ENCODE measurements around the gene PRDX3. TPM values are rescaled to one million over a fixed set of nuclear protein-coding genes. Genes with fewer than 3 reads are reported as not detected.

PRDX3 gene
- total and polyA plus RNA-seq, 4 donors = 84.1 to 155 (median 109) TPM

DNA sequence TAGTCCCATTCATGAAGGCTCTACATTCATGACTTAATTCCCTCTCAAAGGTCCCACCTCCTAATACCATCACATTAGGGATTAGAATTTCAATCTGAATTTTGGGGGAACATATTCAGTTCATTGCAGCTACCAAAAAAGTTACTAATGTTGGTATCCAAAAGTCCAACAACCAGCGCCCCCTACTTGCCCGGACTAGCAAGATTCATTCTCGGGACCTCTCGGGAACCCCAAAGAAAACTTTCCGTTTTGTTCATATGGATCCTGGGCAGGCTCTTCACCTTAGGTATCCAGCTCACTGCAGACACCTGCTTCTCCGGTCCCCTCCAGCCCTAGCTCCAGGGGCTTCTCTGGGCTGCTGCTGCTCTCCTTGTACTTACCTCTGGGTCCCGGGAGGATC lies 19.8 kb upstream of the PRDX3 start:
- 42 to 55% methylated on average over 7 of the region's 7 CpGs for WGBS, 2 donors
- TF ChIP-seq CTCF (IDR thresholded peaks at IDR 0.05; ENCODE audit: control extremely low read depth, extremely low read depth) = no peak
- Histone ChIP-seq H3K9me3 (ENCODE audit: control insufficient read depth in 4 of 4, insufficient read depth in 3 of 4, low read length in 3 of 4) (no peaks in the 10 kb centered on the region), H3K4me3 (no peak overlapping the region), H3K9ac (ENCODE audit: insufficient read depth in 1 of 2, low read length in 2 of 2) (no peak overlapping the region), H3K27me3 (ENCODE audit: control insufficient read depth in 3 of 3, insufficient read depth in 3 of 3, low read length in 2 of 3) (peaks cover 0 to 4% (median 3%) of the 10 kb centered on the region in 3 donors), H3K4me1 (ENCODE audit: control insufficient read depth in 5 of 5, insufficient read depth in 5 of 5, low read length in 5 of 5) (peaks cover 0 to 4% (median 0%) of the 10 kb centered on the region in 5 donors), H3K27ac (ENCODE audit: low read depth in 1 of 2, low read length in 1 of 2) (no peak overlapping the region), H3K36me3 (ENCODE audit: control insufficient read depth in 4 of 4, insufficient read depth in 4 of 4, low read length in 4 of 4) (no peaks in the 10 kb centered on the region)
- no peak for ATAC-seq (ENCODE audit: insufficient read depth, low FRiP score)
- no peak for DNase-seq

DNA sequence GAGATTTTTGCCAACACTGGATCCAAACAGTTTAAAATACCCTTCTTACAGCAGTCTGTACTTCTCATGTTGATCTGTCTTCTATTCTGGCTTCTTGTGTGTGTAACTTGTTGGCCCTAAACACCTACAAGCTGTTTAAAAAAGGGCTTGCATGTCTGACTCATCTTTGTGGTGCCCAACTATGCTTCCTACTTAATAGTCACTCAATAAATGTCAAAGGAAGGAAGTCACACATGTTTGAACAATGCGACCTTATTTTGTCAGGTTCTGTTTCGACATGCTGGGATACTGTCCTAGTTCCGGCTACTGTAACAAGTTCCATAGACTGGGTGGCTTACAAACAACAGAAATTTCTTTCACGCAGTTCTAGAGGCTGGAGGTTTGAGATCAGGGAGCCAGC lies 19.3 kb upstream of the PRDX3 start:
- no peak for TF ChIP-seq CTCF (IDR thresholded peaks at IDR 0.05; ENCODE audit: control extremely low read depth, extremely low read depth)
- ATAC-seq (ENCODE audit: insufficient read depth, low FRiP score) = no peak
- no peak overlapping the region for H3K27ac ChIP-seq (ENCODE audit: low read depth in 1 of 2, low read length in 1 of 2)
- no peaks in the 10 kb centered on the region for H3K9me3 ChIP-seq (ENCODE audit: control insufficient read depth in 4 of 4, insufficient read depth in 3 of 4, low read length in 3 of 4)
- peaks cover 0 to 4% (median 3%) of the 10 kb centered on the region in 3 donors for H3K27me3 ChIP-seq (ENCODE audit: control insufficient read depth in 3 of 3, insufficient read depth in 3 of 3, low read length in 2 of 3)
- H3K36me3 ChIP-seq (ENCODE audit: control insufficient read depth in 4 of 4, insufficient read depth in 4 of 4, low read length in 4 of 4) = no peaks in the 10 kb centered on the region
- 31 to 40% methylated on average over 4 of the region's 4 CpGs for WGBS, 2 donors
- H3K4me1 ChIP-seq (ENCODE audit: control insufficient read depth in 5 of 5, insufficient read depth in 5 of 5, low read length in 5 of 5) = peaks cover 0 to 3% (median 0%) of the 10 kb centered on the region in 5 donors
- H3K9ac ChIP-seq (ENCODE audit: insufficient read depth in 1 of 2, low read length in 2 of 2) = no peak overlapping the region
- H3K4me3 ChIP-seq = no peak overlapping the region
- no peak for DNase-seq

- no peak overlapping the region for H3K9ac ChIP-seq (ENCODE audit: insufficient read depth in 1 of 2, low read length in 2 of 2)
- H3K27ac ChIP-seq (ENCODE audit: low read depth in 1 of 2, low read length in 1 of 2) = no peak overlapping the region
- no peaks in the 10 kb centered on the region for H3K9me3 ChIP-seq (ENCODE audit: control insufficient read depth in 4 of 4, insufficient read depth in 3 of 4, low read length in 3 of 4)
- WGBS, 2 donors = 82 to 89% methylated on average over 4 of the region's 4 CpGs
- no peaks in the 10 kb centered on the region for H3K36me3 ChIP-seq (ENCODE audit: control insufficient read depth in 4 of 4, insufficient read depth in 4 of 4, low read length in 4 of 4)
- ATAC-seq (ENCODE audit: insufficient read depth, low FRiP score) (no peak), DNase-seq (no peak)
- no peak for TF ChIP-seq CTCF (IDR thresholded peaks at IDR 0.05; ENCODE audit: control extremely low read depth, extremely low read depth)
- H3K27me3 ChIP-seq (ENCODE audit: control insufficient read depth in 3 of 3, insufficient read depth in 3 of 3, low read length in 2 of 3) = no peaks in the 10 kb centered on the region
- no peak overlapping the region for H3K4me3 ChIP-seq
- H3K4me1 ChIP-seq (ENCODE audit: control insufficient read depth in 5 of 5, insufficient read depth in 5 of 5, low read length in 5 of 5) = peaks cover 0 to 2% (median 0%) of the 10 kb centered on the region in 5 donors
Measured at GRCh38 chr10:119191881-119192280, 13.3 kb upstream of the PRDX3 start.

Measured in lung (tissue), 12 donors.